Karpas-422 (cell line): Measurements from ENCODE around the gene WDR33. TPM values are rescaled to one million over a fixed set of nuclear protein-coding genes. Genes with fewer than 3 reads are reported as not detected.

Experiments used
- DNase-seq: peaks from one replicate; pipeline ENCODE4 v3.0.0-alpha.2; 2015
- H2AFZ ChIP-seq: fragments of 200-600 bp; sonication (generic); 2 replicates; pipeline ENCODE4 v1.6.1; 2014; ENCODE audit warnings: antibody characterized with exemption, low read length, mixed read lengths
- H3K27ac ChIP-seq: fragments of 200-600 bp; sonication (generic); 2 replicates; pipeline ENCODE4 v1.5.1; 2014; ENCODE audit warnings: mild to moderate bottlenecking, low read length, moderate library complexity
- H3K27me3 ChIP-seq: fragments of 200-600 bp; sonication (generic); 2 replicates; pipeline ENCODE4 v1.6.1; 2014; ENCODE audit warnings: low read length, mixed read lengths
- H3K36me3 ChIP-seq: fragments of 200-600 bp; sonication (generic); 2 replicates; pipeline ENCODE4 v1.6.1; 2014; ENCODE audit warnings: low read length, mixed read lengths; ENCODE audit not compliant: insufficient read depth
- H3K4me1 ChIP-seq: fragments of 200-600 bp; sonication (generic); 2 replicates; pipeline ENCODE4 v1.6.1; 2014; ENCODE audit warnings: mild to moderate bottlenecking, low read length, mixed read lengths
- H3K4me2 ChIP-seq: fragments of 200-600 bp; sonication (generic); 2 replicates; pipeline ENCODE4 v1.6.1; 2014; ENCODE audit warnings: low read length, low read depth, mild to moderate bottlenecking; ENCODE audit not compliant: poor library complexity, severe bottlenecking
- H3K4me3 ChIP-seq: fragments of 200-600 bp; sonication (generic); 2 replicates; pipeline ENCODE4 v1.5.1; 2014; ENCODE audit warnings: mild to moderate bottlenecking, antibody characterized with exemption, low read length, mixed read lengths
- H3K79me2 ChIP-seq: fragments of 200-600 bp; sonication (generic); 2 replicates; pipeline ENCODE4 v1.6.1; 2014; ENCODE audit warnings: mild to moderate bottlenecking, low read length, mixed read lengths
- H3K9ac ChIP-seq: fragments of 200-600 bp; sonication (generic); 2 replicates; pipeline ENCODE4 v1.6.0; 2014; ENCODE audit warnings: low read length
- H3K9me2 ChIP-seq: fragments of 200-600 bp; sonication (generic), shearing (Covaris generic); replicated peaks from 2 replicates; pipeline ENCODE4 v1.6.0; 2014; ENCODE audit warnings: mild to moderate bottlenecking, low read length, moderate library complexity; ENCODE audit not compliant: insufficient read depth
- H3K9me3 ChIP-seq: fragments of 300-700, 200-600 bp; sonication (generic); 2 replicates; pipeline ENCODE4 v1.6.1; 2014; ENCODE audit warnings: low read length, mixed read lengths
- H4K20me1 ChIP-seq: fragments of 200-600 bp; sonication (generic); 2 replicates; pipeline ENCODE4 v1.6.1; 2014; ENCODE audit warnings: mild to moderate bottlenecking, antibody characterized with exemption, low read length, low read depth; ENCODE audit not compliant: insufficient read depth
- total RNA-seq: library from RNA; depleted of rRNA; stranded (reverse); fragments of >200 nt; shearing (Covaris generic); gene quantifications from 2 replicates; pipeline ENCODE4 v1.2.3, GENCODE V29; 2014; ENCODE audit warnings: low replicate concordance

Gene WDR33
- total RNA-seq, 1 experiment from 2014 or later, result 65.0 TPM

GRCh38 chr2:127676906-127677305 lies 134.1 kb downstream of the WDR33 start:
- Histone ChIP-seq H3K9ac (no peak overlapping the region), H3K4me1 (no peaks in the 10 kb centered on the region), H3K9me2 (no peaks in the 10 kb centered on the region), H3K36me3 (no peaks in the 10 kb centered on the region), H3K4me2 (no peak overlapping the region), H3K9me3 (no peaks in the 10 kb centered on the region), H3K27me3 (no peaks in the 10 kb centered on the region), H3K4me3 (no peak overlapping the region), H4K20me1 (no peaks in the 10 kb centered on the region), H3K27ac (no peak overlapping the region), H3K79me2 (no peaks in the 10 kb centered on the region), H2AFZ (no peak overlapping the region)
- DNase-seq, result no peak

DNA sequence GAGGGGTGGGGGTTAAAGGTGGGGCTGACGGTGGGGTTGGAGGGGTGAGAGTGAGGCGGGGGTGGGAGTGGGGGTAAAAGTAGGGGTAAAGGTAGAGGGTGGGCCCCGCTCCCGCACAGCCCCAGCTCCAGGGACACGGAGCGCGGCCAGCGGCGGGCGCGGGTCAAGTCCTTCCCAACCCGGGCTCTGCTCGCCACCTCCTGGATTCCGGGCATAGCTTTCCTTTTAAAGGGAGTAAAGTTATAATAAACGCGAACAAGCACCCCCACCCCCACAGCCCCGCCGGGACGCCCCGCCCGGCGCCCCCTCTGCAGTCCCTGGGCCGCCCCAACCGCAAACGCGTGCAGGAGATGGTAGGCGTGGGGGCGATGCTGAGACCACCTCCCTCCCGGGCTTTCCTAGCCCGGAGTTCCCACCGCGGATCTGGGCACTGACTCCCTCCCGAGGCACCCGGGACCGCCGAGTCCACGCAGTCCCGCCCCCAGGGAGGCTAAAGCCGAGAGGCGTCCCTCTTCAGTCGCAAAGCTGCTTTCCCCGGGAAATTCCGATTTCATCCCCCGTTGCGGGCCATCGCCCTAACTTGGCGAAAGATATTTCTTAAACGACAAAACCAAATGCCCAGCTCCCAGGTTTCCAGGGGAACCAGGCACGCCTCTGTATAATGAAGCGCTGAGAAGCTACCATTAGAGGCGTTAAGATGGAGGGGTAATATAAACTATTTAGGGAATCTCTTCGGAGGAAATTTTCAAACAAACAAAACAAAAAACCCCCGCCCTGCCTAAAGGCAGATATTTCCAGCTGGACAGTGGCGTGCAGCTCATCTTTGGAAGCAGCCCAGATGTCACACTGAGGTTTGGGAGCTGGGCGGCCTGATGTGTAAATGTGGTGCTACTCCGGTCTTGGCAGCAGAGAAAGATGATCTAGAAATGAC lies 135.4 kb downstream of the WDR33 start, which contains the start of gene LIMS2:
Gene LIMS2, minus strand, starts transcription at position 200 of the 931 bp plus-strand sequence. CDS start 506 bp downstream, outside the sequence.
- no peak within 1 kb of the TSS for H3K4me2 ChIP-seq
- no peaks in the 10 kb centered on the region for H3K9me3 ChIP-seq
- H4K20me1 ChIP-seq, result no peaks in the 10 kb centered on the region
- H2AFZ ChIP-seq, result no peak within 1 kb of the TSS
- H3K4me1 ChIP-seq, result no peaks in the 10 kb centered on the region
- no peaks in the 10 kb centered on the region for H3K79me2 ChIP-seq
- H3K36me3 ChIP-seq, result no peaks in the 10 kb centered on the region
- no peak for DNase-seq
- no peaks in the 10 kb centered on the region for H3K9me2 ChIP-seq
- H3K27me3 ChIP-seq, result no peaks in the 10 kb centered on the region
- H3K27ac ChIP-seq, result no peak within 1 kb of the TSS
- no peak within 1 kb of the TSS for H3K9ac ChIP-seq
- no peak within 1 kb of the TSS for H3K4me3 ChIP-seq

GRCh38 chr2:127674241-127675209 lies 136.4 kb downstream of the WDR33 start:
- Histone ChIP-seq H3K36me3 (no peaks in the 10 kb centered on the region), H3K9ac (no peak overlapping the region), H4K20me1 (no peaks in the 10 kb centered on the region), H3K9me3 (no peaks in the 10 kb centered on the region), H3K79me2 (no peaks in the 10 kb centered on the region), H3K4me1 (no peaks in the 10 kb centered on the region), H3K27me3 (0 out of 2 replicates have a peak, but pooled peaks cover 4% of the 10 kb centered on the region), H2AFZ (no peak overlapping the region), H3K4me3 (no peak overlapping the region), H3K27ac (no peak overlapping the region), H3K9me2 (no peaks in the 10 kb centered on the region), H3K4me2 (no peak overlapping the region)
- DNase-seq, result no peak

DNA sequence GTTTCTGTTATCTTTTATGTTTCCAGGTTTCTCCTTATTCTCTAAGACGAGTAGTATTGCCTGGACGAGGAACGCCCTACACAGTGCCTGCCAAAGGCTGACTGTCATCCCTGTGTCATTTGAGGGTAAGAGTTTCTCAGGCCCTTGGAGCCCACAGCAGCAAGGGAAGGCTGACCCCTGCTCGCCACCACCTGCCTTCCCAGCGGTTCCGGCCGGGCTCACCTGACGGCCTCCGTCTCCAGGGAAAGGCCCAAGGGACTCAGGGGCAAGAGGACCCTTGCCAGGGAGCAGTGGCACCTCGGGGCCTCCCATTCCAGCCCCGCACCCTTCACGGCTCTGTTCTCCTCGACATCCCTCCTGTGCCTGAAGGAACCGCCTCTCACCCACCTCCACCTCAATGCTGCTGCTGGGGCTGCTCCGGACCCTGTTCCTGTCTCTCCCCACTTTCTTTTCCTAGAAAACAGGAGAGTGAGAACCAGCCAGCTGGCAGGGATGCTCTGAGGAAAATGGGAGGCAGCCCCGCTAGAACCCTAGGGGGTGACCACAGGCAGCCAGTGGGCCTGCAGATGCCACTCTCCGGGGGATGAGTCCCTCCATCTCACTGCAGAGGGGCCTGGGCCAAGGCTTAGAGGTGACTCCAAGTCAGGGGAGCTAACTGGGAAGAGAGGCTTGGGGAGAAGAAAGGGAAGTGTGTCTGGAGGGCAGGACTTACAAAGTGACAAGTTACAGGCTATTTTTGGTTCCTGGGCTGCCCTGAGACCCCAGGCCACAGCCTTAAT lies 137.5 kb downstream of the WDR33 start:
- Histone ChIP-seq H3K36me3 (no peaks in the 10 kb centered on the region), H3K4me1 (no peaks in the 10 kb centered on the region), H3K79me2 (no peaks in the 10 kb centered on the region), H3K27me3 (0 out of 2 replicates have a peak, but pooled peaks cover 4% of the 10 kb centered on the region), H4K20me1 (no peaks in the 10 kb centered on the region), H3K9ac (no peak overlapping the region), H3K4me2 (no peak overlapping the region), H3K9me3 (no peaks in the 10 kb centered on the region), H3K4me3 (no peak overlapping the region), H3K27ac (no peak overlapping the region), H2AFZ (no peak overlapping the region), H3K9me2 (no peaks in the 10 kb centered on the region)
- no peak for DNase-seq

DNA sequence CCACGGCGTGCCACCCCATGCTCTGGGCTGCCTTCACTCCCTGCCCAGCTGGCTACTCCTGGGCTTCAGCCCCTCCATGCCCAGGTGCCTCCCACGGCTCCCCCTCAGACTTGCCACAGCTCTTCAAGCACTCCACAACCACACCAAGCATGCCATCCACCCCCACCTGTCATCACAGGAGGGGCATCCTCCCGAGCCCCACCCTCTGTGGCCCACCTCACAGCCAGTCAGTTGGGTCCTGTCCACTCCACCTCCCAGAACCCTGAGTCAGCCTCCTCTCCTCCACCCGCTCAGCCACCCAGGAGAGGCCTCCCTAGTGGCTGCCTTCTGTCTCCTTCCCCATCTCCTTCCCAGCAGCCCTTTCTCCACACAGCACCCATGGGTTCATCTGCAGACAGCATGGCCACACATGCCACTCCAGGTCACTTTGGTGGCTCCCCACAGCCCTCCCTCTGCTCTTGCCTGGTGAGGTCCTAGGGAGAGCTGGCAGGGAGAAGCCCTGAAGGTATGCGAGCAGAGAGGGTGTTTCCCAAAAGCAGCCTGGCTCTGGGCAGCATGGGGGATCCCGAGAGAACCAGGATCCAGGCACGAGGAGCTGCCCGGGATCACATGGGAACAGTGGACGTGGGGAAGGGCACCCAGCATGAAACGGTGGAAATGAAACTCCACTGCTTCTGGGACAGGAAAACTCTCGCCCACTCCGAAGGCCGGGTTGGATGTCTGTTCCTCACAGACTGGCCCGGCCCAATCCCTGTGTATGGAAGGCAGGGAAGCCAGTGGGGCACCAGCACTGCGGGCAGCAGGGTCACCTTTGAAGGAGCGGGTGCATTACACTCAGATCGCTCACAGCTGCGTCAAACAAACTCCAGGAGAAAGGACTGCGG lies 138.4 kb downstream of the WDR33 start:
- no peak overlapping the region for H2AFZ ChIP-seq

DNA sequence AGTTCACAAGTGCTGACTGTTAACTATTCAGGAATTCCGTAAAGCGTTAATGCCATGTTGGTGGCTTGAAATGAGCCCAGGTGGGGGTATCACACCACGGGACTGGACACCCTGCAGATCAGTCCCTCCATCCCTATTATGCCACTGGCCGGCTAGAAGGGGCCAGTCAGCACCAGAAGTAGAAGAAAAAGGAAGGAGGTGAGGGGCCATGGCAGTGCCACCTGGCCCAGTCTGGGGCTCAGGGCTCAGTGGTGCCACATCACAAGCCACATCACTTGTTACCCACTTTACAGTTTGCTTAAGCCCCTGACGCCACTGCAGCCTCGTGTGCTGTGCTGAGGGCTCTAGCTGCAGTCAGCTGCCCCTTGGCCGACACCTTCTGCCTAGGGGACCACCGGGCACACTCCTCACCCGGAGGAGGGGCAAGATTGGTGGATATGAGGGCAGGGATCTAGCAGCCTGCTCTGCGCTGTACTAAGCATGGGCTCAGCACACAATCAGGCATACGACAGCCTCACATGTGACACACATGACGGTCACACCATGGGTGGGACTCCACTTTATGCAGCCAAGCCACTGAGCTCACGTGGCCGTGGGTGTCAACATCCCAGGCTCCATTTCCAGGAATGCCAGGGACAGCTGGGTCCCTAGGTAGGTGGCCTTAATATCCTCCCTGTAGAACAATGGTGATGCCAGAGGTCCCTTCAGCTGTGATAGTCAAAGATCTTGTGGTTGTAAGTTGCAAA lies 139.2 kb downstream of the WDR33 start:
- no peak overlapping the region for H3K9ac ChIP-seq
- H3K4me3 ChIP-seq, result no peak overlapping the region
- no peaks in the 10 kb centered on the region for H3K9me3 ChIP-seq
- H3K36me3 ChIP-seq, result no peaks in the 10 kb centered on the region
- no peak overlapping the region for H3K4me2 ChIP-seq
- H3K9me2 ChIP-seq, result no peaks in the 10 kb centered on the region
- DNase-seq, result no peak
- H2AFZ ChIP-seq, result no peak overlapping the region
- H3K4me1 ChIP-seq, result no peaks in the 10 kb centered on the region
- no peak overlapping the region for H3K27ac ChIP-seq
- no peaks in the 10 kb centered on the region for H3K79me2 ChIP-seq
- H4K20me1 ChIP-seq, result no peaks in the 10 kb centered on the region
- H3K27me3 ChIP-seq, result 0 out of 2 replicates have a peak, but pooled peaks cover 4% of the 10 kb centered on the region

More for the DNA sequence above, 138.4 kb downstream of the WDR33 start:
- Histone ChIP-seq H3K79me2 (no peaks in the 10 kb centered on the region), H4K20me1 (no peaks in the 10 kb centered on the region), H3K27ac (no peak overlapping the region), H3K27me3 (0 out of 2 replicates have a peak, but pooled peaks cover 4% of the 10 kb centered on the region), H3K4me3 (no peak overlapping the region), H3K36me3 (no peaks in the 10 kb centered on the region), H3K9me2 (no peaks in the 10 kb centered on the region), H3K4me2 (no peak overlapping the region), H3K4me1 (no peaks in the 10 kb centered on the region), H3K9ac (no peak overlapping the region), H3K9me3 (no peaks in the 10 kb centered on the region)
- DNase-seq, result no peak

- H3K27me3 ChIP-seq, result 0 out of 2 replicates have a peak, but pooled peaks cover 4% of the 10 kb centered on the region
Observed at GRCh38 chr2:127670957-127671290, 140.0 kb downstream of the WDR33 start.

More at GRCh38 chr2:127670957-127671290, 140.0 kb downstream of the WDR33 start:
- Histone ChIP-seq H3K36me3 (no peaks in the 10 kb centered on the region), H3K4me1 (no peaks in the 10 kb centered on the region), H3K9ac (no peak overlapping the region), H4K20me1 (no peaks in the 10 kb centered on the region), H3K27ac (no peak overlapping the region), H3K9me3 (no peaks in the 10 kb centered on the region), H3K79me2 (no peaks in the 10 kb centered on the region), H3K4me3 (no peak overlapping the region), H2AFZ (no peak overlapping the region), H3K9me2 (no peaks in the 10 kb centered on the region), H3K4me2 (no peak overlapping the region)
- DNase-seq, result no peak
